ENCODE measurements around the gene DNAH1. TPM values are rescaled to one million over a fixed set of nuclear protein-coding genes. Genes with fewer than 3 reads are reported as not detected.
"Not testable (repeated sequence)": the region's sequence is repeated elsewhere in the genome, so short reads cannot be mapped to it uniquely, and the experiment has no call there.

DNAH1 gene
- 10 to 100 TPM; 12.0 to 26.1 (median 15.5) TPM for total RNA-seq

GRCh38 chr3:52315977-52316764, at the start of gene DNAH1:
Gene DNAH1, plus strand, starts transcription at chr3:52316319. Its CDS starts 6,124 bp downstream, at chr3:52322443.
- no peak for DNase-seq (ENCODE audit: low spot score in 2 of 2)
- Histone ChIP-seq H3K4me3 (peak within 1 kb of the TSS in 1 of 4 donors; percentile 39), H3K9me3 (no peaks in the 10 kb centered on the region), H3K27ac (no peak within 1 kb of the TSS), H3K36me3 (no peaks in the 10 kb centered on the region), H3K27me3 (peaks cover 0 to 5% of the 10 kb centered on the region in 2 donors), H3K4me1 (peaks cover 0 to 36% (median 20%) of the 10 kb centered on the region in 4 donors)
- 86 to 100% methylated on average over 3 of the region's 3 CpGs for WGBS, 2 donors
- no peak for TF ChIP-seq POLR2A (IDR thresholded peaks at IDR 0.05)
- TF ChIP-seq EP300 (IDR thresholded peaks at IDR 0.05), result no peak
- no peak for TF ChIP-seq CTCF (IDR thresholded peaks at IDR 0.05)

GRCh38 chr3:52268036-52268435, 48.1 kb upstream of the DNAH1 start:
- TF ChIP-seq POLR2A (IDR thresholded peaks at IDR 0.05), result no peak
- TF ChIP-seq EP300 (IDR thresholded peaks at IDR 0.05), result no peak
- TF ChIP-seq CTCF (IDR thresholded peaks at IDR 0.05), result no peak
- Histone ChIP-seq H3K27me3 (no peaks in the 10 kb centered on the region), H3K4me3 (no peak overlapping the region), H3K27ac (peak overlapping the region in 1 of 4 donors; percentile 40), H3K4me1 (peaks cover 0 to 73% (median 39%) of the 10 kb centered on the region in 4 donors), H3K9me3 (no peaks in the 10 kb centered on the region), H3K36me3 (peaks cover 0 to 69% (median 19%) of the 10 kb centered on the region in 3 donors)
- no peak for DNase-seq (ENCODE audit: low spot score in 2 of 2)
- WGBS, 2 donors, result 91 to 94% methylated on average over 7 of the region's 7 CpGs

GRCh38 chr3:52269776-52270175, 46.3 kb upstream of the DNAH1 start:
- Histone ChIP-seq H3K4me3 (no peak overlapping the region), H3K4me1 (peaks cover 0 to 78% (median 39%) of the 10 kb centered on the region in 4 donors), H3K27ac (peak overlapping the region in 3 of 4 donors; percentile 61 to 79 (median 79)), H3K9me3 (no peaks in the 10 kb centered on the region), H3K27me3 (no peaks in the 10 kb centered on the region), H3K36me3 (peaks cover 0 to 61% (median 19%) of the 10 kb centered on the region in 3 donors)
- WGBS, 2 donors, result 42 to 58% methylated on average over 3 of the region's 3 CpGs
- no peak for DNase-seq (ENCODE audit: low spot score in 2 of 2)
- TF ChIP-seq POLR2A (IDR thresholded peaks at IDR 0.05) (no peak), CTCF (IDR thresholded peaks at IDR 0.05) (no peak), EP300 (IDR thresholded peaks at IDR 0.05) (no peak)

GRCh38 chr3:52270252-52270754, 45.8 kb upstream of the DNAH1 start:
- Histone ChIP-seq H3K4me3 (no peak overlapping the region), H3K9me3 (no peaks in the 10 kb centered on the region), H3K27ac (peak overlapping the region in 3 of 4 donors; percentile 61 to 79 (median 79)), H3K36me3 (peaks cover 0 to 58% (median 19%) of the 10 kb centered on the region in 3 donors), H3K27me3 (no peaks in the 10 kb centered on the region), H3K4me1 (peaks cover 0 to 84% (median 42%) of the 10 kb centered on the region in 4 donors)
- DNase-seq (ENCODE audit: low spot score in 2 of 2), result no peak
- TF ChIP-seq CTCF (IDR thresholded peaks at IDR 0.05) (no peak), POLR2A (IDR thresholded peaks at IDR 0.05) (no peak), EP300 (IDR thresholded peaks at IDR 0.05) (no peak)
- 3 to 6% methylated on average over 9 of the region's 9 CpGs for WGBS, 2 donors

- H3K9me3 ChIP-seq; H3K27me3 ChIP-seq; DNase-seq (ENCODE audit: low spot score in 2 of 2); H3K4me3 ChIP-seq: not testable (repeated sequence)
- Histone ChIP-seq H3K36me3 (peaks cover 0 to 40% (median 12%) of the 10 kb centered on the region in 3 donors), H3K27ac (peak overlapping the region in 3 of 4 donors; percentile 48 to 79 (median 79)), H3K4me1 (peaks cover 0 to 100% (median 56%) of the 10 kb centered on the region in 4 donors)
- WGBS, 2 donors, result 91 to 93% methylated on average over 9 of the region's 9 CpGs
Observed at GRCh38 chr3:52272172-52272571, 43.9 kb upstream of the DNAH1 start.
